Measurements from ENCODE around the gene GHRHR. TPM values are rescaled to one million over a fixed set of nuclear protein-coding genes. Genes with fewer than 3 reads are reported as not detected.

Gene GHRHR
- total and polyA plus RNA-seq, 10 of the 15 experiments (the other 5 are each of a cell fraction or from before 2014, with no cell fraction given): not detected

DNA sequence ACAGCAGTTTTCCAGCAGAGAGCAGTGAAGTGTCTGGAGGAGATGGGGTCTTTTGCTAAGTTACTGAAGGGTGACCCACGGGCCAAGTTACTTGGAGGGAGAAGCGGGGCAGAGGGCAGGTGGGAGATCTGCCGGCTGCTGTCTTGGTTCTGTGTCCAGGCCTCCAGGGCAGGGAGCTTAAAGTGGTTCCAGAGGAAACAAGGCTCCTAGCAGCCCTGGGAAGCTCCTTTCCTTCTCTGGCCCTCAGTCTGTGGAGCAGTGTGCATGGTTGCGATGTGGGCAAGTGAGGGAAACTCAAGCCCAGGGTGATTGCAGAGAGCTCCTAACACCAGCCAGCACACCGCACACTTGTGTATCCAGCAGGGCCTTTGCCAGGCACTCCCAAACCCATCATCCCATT, 6.3 kb downstream of the GHRHR start:
- DNase-seq (ENCODE audit: low read depth, low spot score) (no peak), ATAC-seq (no peak), FAIRE-seq (no peak)
- no peak overlapping the region for H3K4me2 ChIP-seq (ENCODE audit: control insufficient read depth, insufficient read depth)
- in situ Hi-C loops (cut with MboI): no loop called here
- no peak overlapping the region for H2AFZ ChIP-seq (ENCODE audit: control insufficient read depth, low read depth, low read length)
- TF ChIP-seq SREBF1 (IDR thresholded peaks at IDR 0.05; ENCODE audit: low read length): no peak
- TF ChIP-seq, protein P1, sequence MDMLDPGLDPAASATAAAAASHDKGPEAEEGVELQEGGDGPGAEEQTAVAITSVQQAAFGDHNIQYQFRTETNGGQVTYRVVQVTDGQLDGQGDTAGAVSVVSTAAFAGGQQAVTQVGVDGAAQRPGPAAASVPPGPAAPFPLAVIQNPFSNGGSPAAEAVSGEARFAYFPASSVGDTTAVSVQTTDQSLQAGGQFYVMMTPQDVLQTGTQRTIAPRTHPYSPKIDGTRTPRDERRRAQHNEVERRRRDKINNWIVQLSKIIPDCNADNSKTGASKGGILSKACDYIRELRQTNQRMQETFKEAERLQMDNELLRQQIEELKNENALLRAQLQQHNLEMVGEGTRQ (IDR thresholded peaks at IDR 0.05; ENCODE audit: borderline replicate concordance, low read depth, low read length): no peak
- TF ChIP-seq RB1 (IDR thresholded peaks at IDR 0.05; ENCODE audit: borderline replicate concordance): no peak
- TF ChIP-seq PAX5 (IDR thresholded peaks at IDR 0.05; ENCODE audit: borderline replicate concordance, low read depth, low read length): no peak
- 70% methylated on average over 5 of the region's 5 CpGs for WGBS (ENCODE audit: insufficient coverage, insufficient replicate concordance, low lambda C conversion rate, missing lambda C conversion rate)
- POLR2A ChIA-PET: no interaction called here
- no peaks in the 10 kb centered on the region for H3K79me2 ChIP-seq (ENCODE audit: control insufficient read depth, insufficient read depth, low read length)
- intact Hi-C loops (cut with micrococcal nuclease; ENCODE audit: unreplicated experiment): no loop called here
- no peaks in the 10 kb centered on the region for H3K27me3 ChIP-seq (replicated peaks in 1 of 2; ENCODE audit: control insufficient read depth in 2 of 2, insufficient read depth in 2 of 2, low read length in 1 of 2)
- CTCF ChIA-PET: interaction anchor here (1.2 to 11.3 kb wide), 4 partner anchors 12 to 152 kb away, joined by 3 to 159 read pairs (median 10); no protein-coding TSS in a partner anchor
- SMC1A ChIA-PET (ENCODE audit: uncharacterized antibody, unreplicated experiment): interaction anchor here (1.0 to 1.6 kb wide), 3 partner anchors 12 to 31 kb away, joined by 3 to 8 read pairs (median 3); no protein-coding TSS in a partner anchor
- H4K20me1 ChIP-seq (ENCODE audit: control insufficient read depth, insufficient read depth): no peaks in the 10 kb centered on the region
- no TSS peak for BruUV-seq (replicated peaks)
- RAD21 ChIA-PET (ENCODE audit: unreplicated experiment): no interaction called here
- H3K4me1 ChIP-seq (ENCODE audit: control insufficient read depth, insufficient read depth, low read length): peaks cover 11% of the 10 kb centered on the region
- no peak overlapping the region for H3K27ac ChIP-seq (ENCODE audit: control insufficient read depth, insufficient read depth)
- H3K9me3 ChIP-seq (replicated peaks; ENCODE audit: control insufficient read depth, insufficient read depth, low read length): no peaks in the 10 kb centered on the region
- no peak overlapping the region for H3K9ac ChIP-seq (ENCODE audit: control insufficient read depth, insufficient read depth, low read length)
- H3K4me3 ChIP-seq: no peak overlapping the region
- H3K36me3 ChIP-seq (ENCODE audit: control insufficient read depth in 2 of 2, insufficient read depth in 2 of 2, low read length in 1 of 2): no peaks in the 10 kb centered on the region

DNA sequence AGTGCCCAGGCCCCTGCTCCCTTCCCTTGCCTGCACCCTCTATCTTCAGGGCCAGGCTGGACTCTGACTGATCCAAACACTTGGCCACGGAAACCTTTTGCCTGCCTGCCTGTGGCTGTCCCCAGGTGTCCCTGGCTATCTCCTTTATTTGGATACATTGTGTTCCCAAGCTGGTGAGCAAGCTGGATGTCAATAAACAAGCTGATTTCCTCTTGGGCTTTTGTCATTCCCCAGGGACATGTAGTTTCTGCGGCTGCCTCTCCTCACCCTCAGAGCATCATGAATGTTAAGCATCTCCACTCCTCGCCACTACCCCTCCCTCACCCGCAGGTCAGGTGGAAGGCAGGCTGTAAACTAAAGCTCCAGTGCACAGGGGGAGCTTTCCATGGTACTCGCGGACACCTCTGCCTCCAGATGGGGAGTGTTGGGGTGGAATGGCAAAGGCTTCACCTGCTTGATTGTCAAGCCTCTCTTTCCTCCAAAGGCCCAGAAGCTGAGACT, 6.9 kb downstream of the GHRHR start:
- Histone ChIP-seq H3K27me3 (replicated peaks in 1 of 2; ENCODE audit: control insufficient read depth in 2 of 2, insufficient read depth in 2 of 2, low read length in 1 of 2) (no peaks in the 10 kb centered on the region), H2AFZ (ENCODE audit: control insufficient read depth, low read depth, low read length) (no peak overlapping the region), H3K4me1 (ENCODE audit: control insufficient read depth, insufficient read depth, low read length) (peaks cover 13% of the 10 kb centered on the region), H4K20me1 (ENCODE audit: control insufficient read depth, insufficient read depth) (no peaks in the 10 kb centered on the region), H3K79me2 (ENCODE audit: control insufficient read depth, insufficient read depth, low read length) (no peaks in the 10 kb centered on the region), H3K4me3 (no peak overlapping the region), H3K27ac (ENCODE audit: control insufficient read depth, insufficient read depth) (no peak overlapping the region), H3K9ac (ENCODE audit: control insufficient read depth, insufficient read depth, low read length) (no peak overlapping the region), H3K9me3 (replicated peaks; ENCODE audit: control insufficient read depth, insufficient read depth, low read length) (no peaks in the 10 kb centered on the region), H3K4me2 (ENCODE audit: control insufficient read depth, insufficient read depth) (no peak overlapping the region), H3K36me3 (ENCODE audit: control insufficient read depth in 2 of 2, insufficient read depth in 2 of 2, low read length in 1 of 2) (no peaks in the 10 kb centered on the region)
- RAD21 ChIA-PET (ENCODE audit: unreplicated experiment): no interaction called here
- CTCF ChIA-PET: interaction anchor here (0.9 to 11.3 kb wide), 5 partner anchors 11 to 171 kb away, joined by 3 to 159 read pairs (median 8); no protein-coding TSS in a partner anchor
- WGBS (ENCODE audit: insufficient coverage, insufficient replicate concordance, low lambda C conversion rate, missing lambda C conversion rate): 36% methylated on average over 6 of the region's 6 CpGs
- no TSS peak for BruUV-seq (replicated peaks)
- DNase-seq (ENCODE audit: low read depth, low spot score): no peak
- ATAC-seq: no peak
- in situ Hi-C loops (cut with MboI) (no loop called here), intact Hi-C loops (cut with micrococcal nuclease; ENCODE audit: unreplicated experiment) (no loop called here)
- POLR2A ChIA-PET: no interaction called here
- FAIRE-seq: no peak
- SMC1A ChIA-PET (ENCODE audit: uncharacterized antibody, unreplicated experiment): interaction anchor here (1.0 to 1.6 kb wide), 2 partner anchors 13 to 31 kb away, joined by 3 to 8 read pairs; no protein-coding TSS in a partner anchor
- no peak for TF ChIP-seq RBBP5 (conservative IDR thresholded peaks at IDR 0.05)
- no peak for TF ChIP-seq CHD4 (IDR thresholded peaks at IDR 0.05)
- TF ChIP-seq CHD1 (IDR thresholded peaks at IDR 0.05; ENCODE audit: low read depth, low read length): no peak
- TF ChIP-seq RUNX3 (IDR thresholded peaks at IDR 0.05; ENCODE audit: low read length): no peak
- TF ChIP-seq CBFB (IDR thresholded peaks at IDR 0.05; ENCODE audit: low read depth): no peak
- TF ChIP-seq ETV6 (conservative IDR thresholded peaks at IDR 0.05 in 1 of 2, IDR thresholded peaks at IDR 0.05 in 1 of 2; ENCODE audit: borderline replicate concordance in 1 of 2, low read depth in 1 of 2): no peak
- no peak for TF ChIP-seq SREBF2 (IDR thresholded peaks at IDR 0.05; ENCODE audit: low read length)
- peak; percentile 72 for TF ChIP-seq REST (IDR thresholded peaks at IDR 0.05; ENCODE audit: low read depth, low read length)
- TF ChIP-seq POLR2A (IDR thresholded peaks at IDR 0.05; ENCODE audit: low read depth, low read length): no peak
- no peak for TF ChIP-seq IKZF2 (IDR thresholded peaks at IDR 0.05)
- TF ChIP-seq JUNB (IDR thresholded peaks at IDR 0.05): no peak
- no peak for TF ChIP-seq NBN (IDR thresholded peaks at IDR 0.05)

All from GM12878 (cell line).